Measurements from ENCODE around the gene PRDM16.

PRDM16 gene

GRCh38 chr1:3347257-3348020, 278.4 kb downstream of the PRDM16 start:
- no peak for ATAC-seq

GRCh38 chr1:3348196-3348865, 279.3 kb downstream of the PRDM16 start:
- ATAC-seq, result no peak

GRCh38 chr1:3349161-3349967, 280.4 kb downstream of the PRDM16 start:
- no peak for ATAC-seq

GRCh38 chr1:3349968-3350299, 280.9 kb downstream of the PRDM16 start:
- no peak for ATAC-seq

GRCh38 chr1:3350506-3351261, 281.7 kb downstream of the PRDM16 start:
- no peak for ATAC-seq

- no peak for ATAC-seq
Observed at GRCh38 chr1:3351449-3352298, 282.7 kb downstream of the PRDM16 start.

- ATAC-seq, result no peak
Observed at GRCh38 chr1:3352299-3352951, 283.4 kb downstream of the PRDM16 start.

GRCh38 chr1:3352952-3353331, 283.9 kb downstream of the PRDM16 start:
- ATAC-seq, result no peak

GRCh38 chr1:3353876-3354275, 284.9 kb downstream of the PRDM16 start:
- ATAC-seq, result no peak

GRCh38 chr1:3355089-3355488, 286.1 kb downstream of the PRDM16 start:
- no peak for ATAC-seq

GRCh38 chr1:3355894-3356826, 287.2 kb downstream of the PRDM16 start:
- no peak for ATAC-seq

GRCh38 chr1:3356827-3357460, 287.9 kb downstream of the PRDM16 start:
- ATAC-seq, result no peak

GRCh38 chr1:3357526-3358297, 288.7 kb downstream of the PRDM16 start:
- no peak for ATAC-seq

GRCh38 chr1:3359351-3359750, 290.3 kb downstream of the PRDM16 start:
- ATAC-seq, result no peak

- no peak for ATAC-seq
Observed at GRCh38 chr1:3359756-3360440, 290.9 kb downstream of the PRDM16 start.

GRCh38 chr1:3360646-3361257, 291.7 kb downstream of the PRDM16 start:
- no peak for ATAC-seq

GRCh38 chr1:3363023-3363422, 294.0 kb downstream of the PRDM16 start:
- no peak for ATAC-seq

GRCh38 chr1:3363756-3364155, 294.8 kb downstream of the PRDM16 start:
- ATAC-seq, result no peak

Data from activated CD4-positive, CD25-positive, alpha-beta regulatory T cell treated with anti-CD3 and anti-CD28 coated beads, Interleukin-2, amount 50 U/mL, for 24 hours (primary cell).